CD4-positive, alpha-beta T cell (primary cell): ENCODE measurements around the gene GSS. TPM values are rescaled to one million over a fixed set of nuclear protein-coding genes. Genes with fewer than 3 reads are reported as not detected.

Experiments
- ATAC-seq: fragments of 200-7000 bp; cut with Tn5 transposase; one replicate; pipeline ENCODE4 v1.10.0; 2022; ENCODE audit warnings: mild to moderate bottlenecking; ENCODE audit not compliant: poor library complexity
- CTCF ChIA-PET: fragments of 350-600 bp; sonication (Branson Sonifier 250); formaldehyde crosslinking; loops from one replicate; lab custom pipeline; 2021; ENCODE audit warnings: antibody characterized with exemption, inconsistent platforms; lab: Charles Lee
- POLR2A ChIA-PET: fragments of 350-600 bp; sonication (Branson Sonifier 250); formaldehyde crosslinking; loops from one replicate; lab custom pipeline; 2021; ENCODE audit warnings: antibody characterized with exemption, inconsistent platforms; lab: Charles Lee
- DNase-seq, 14 experiments: peaks; one replicate each; pipeline ENCODE4 v3.0.0-alpha.2; 2013 to 2020; ENCODE audit warnings: mixed read lengths in 2 of 14
- H3K27ac ChIP-seq, 2 donors: one replicate each; pipeline versions ENCODE4 v1.5.1 to v1.7.0; 2013; ENCODE audit warnings: low read length in 2 of 2, low read depth in 1 of 2, mild to moderate bottlenecking in 1 of 2
- H3K27me3 ChIP-seq, 2 experiments: 1 replicate in 1 of 2; 2 replicates in 1 of 2; pipeline versions ENCODE4 v1.6.1 to v1.7.0; 2013; ENCODE audit warnings: low read length in 2 of 2, control low read depth in 1 of 2, mild to moderate bottlenecking in 1 of 2, moderate library complexity in 1 of 2; ENCODE audit not compliant: insufficient read depth in 2 of 2, control insufficient read depth in 1 of 2
- H3K36me3 ChIP-seq: one replicate; pipeline ENCODE4 v1.6.1; 2013; ENCODE audit warnings: low read length, control low read depth; ENCODE audit not compliant: insufficient read depth
- H3K4me1 ChIP-seq: one replicate; pipeline ENCODE4 v1.6.1; 2013; ENCODE audit warnings: low read length, control low read depth; ENCODE audit not compliant: insufficient read depth
- H3K4me3 ChIP-seq: one replicate; pipeline ENCODE4 v1.5.1; 2013; ENCODE audit warnings: mild to moderate bottlenecking, low read length, moderate library complexity
- H3K9me3 ChIP-seq, 2 experiments: 1 replicate in 1 of 2; 2 replicates in 1 of 2; pipeline versions ENCODE4 v1.6.1 to v1.7.0; 2013; ENCODE audit warnings: low read length in 2 of 2, mild to moderate bottlenecking in 2 of 2, control low read depth in 1 of 2, moderate library complexity in 1 of 2; ENCODE audit not compliant: control insufficient read depth in 1 of 2, insufficient read depth in 1 of 2
- H3K27ac Mint-ChIP-seq: one replicate; pipeline ENCODE4 v1.8.0; 2020; ENCODE audit warnings: mixed read lengths
- H3K27me3 Mint-ChIP-seq: one replicate; pipeline ENCODE4 v1.8.0; 2021; ENCODE audit warnings: mixed read lengths
- H3K36me3 Mint-ChIP-seq: one replicate; pipeline ENCODE4 v1.8.0; 2021; ENCODE audit warnings: low read depth, mixed read lengths
- H3K4me1 Mint-ChIP-seq: one replicate; pipeline ENCODE4 v1.8.0; 2021; ENCODE audit warnings: low read depth, mixed read lengths
- H3K4me3 Mint-ChIP-seq: one replicate; pipeline ENCODE4 v1.8.0; 2020; ENCODE audit warnings: mild to moderate bottlenecking, mixed read lengths
- H3K9me3 Mint-ChIP-seq: one replicate; pipeline ENCODE4 v1.8.0; 2020; ENCODE audit warnings: mixed read lengths
- intact Hi-C, 2 experiments: fragments of 100-400 bp; cut with DNase I in 1 of 2; cut with micrococcal nuclease in 1 of 2; formaldehyde crosslinking; loops; one replicate each; pipeline versions ENCODE4 v1.15.1 to v1.9.0; 2023 to 2025; cut with DNase I, micrococcal nuclease
- total RNA-seq, 174 experiments: library from RNA in 2 of 174; stranded (reverse) in 2 of 174; gene quantifications; one replicate each; pipeline ENCODE4 v1.2.3 and lab custom pipeline; 2021 to 2026
- TF ChIP-seq, protein P1 (sequence below): fragments of 200-600 bp; IDR thresholded peaks from one replicate; pipeline ENCODE4 v1.8.0; 2022; ENCODE audit warnings: antibody characterized with exemption, mild to moderate bottlenecking

The GSS gene
- total RNA-seq, 2 experiments from 2014 or later, result 24.3 to 24.7 TPM

DNA sequence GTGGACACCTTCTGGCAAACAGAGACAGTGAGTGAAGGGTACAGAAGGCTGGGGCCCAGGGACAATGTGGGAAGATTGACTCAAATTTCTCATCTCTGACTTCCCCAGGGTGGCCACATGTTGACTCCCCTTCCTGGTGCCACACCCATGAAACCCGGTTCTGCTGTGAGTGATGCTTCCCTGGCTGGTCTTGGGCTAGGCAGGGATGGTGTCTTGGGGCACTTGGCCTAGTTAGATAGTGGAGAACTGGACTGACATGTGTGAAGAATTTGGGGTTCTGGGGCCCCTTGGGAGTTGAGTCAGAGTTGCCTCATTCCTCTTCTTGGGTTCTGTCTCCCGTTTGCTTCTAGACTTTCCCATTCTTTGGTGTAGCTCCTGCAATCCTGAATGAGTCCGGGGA lies 34.2 kb downstream of the GSS start:
- no peaks in the 10 kb centered on the region for H3K9me3 ChIP-seq
- H3K36me3 ChIP-seq, result peaks cover 32% of the 10 kb centered on the region
- H3K36me3 Mint-ChIP-seq, result peaks cover 35% of the 10 kb centered on the region
- DNase-seq (no peak), ATAC-seq (no peak)
- no peaks in the 10 kb centered on the region for H3K27me3 Mint-ChIP-seq
- H3K4me3 Mint-ChIP-seq, result no peak overlapping the region
- peaks cover 16% of the 10 kb centered on the region for H3K4me1 ChIP-seq
- H3K4me1 Mint-ChIP-seq, result peaks cover 21% of the 10 kb centered on the region
- H3K9me3 Mint-ChIP-seq, result no peaks in the 10 kb centered on the region
- ChIA-PET POLR2A (no interaction called here), CTCF (no interaction called here)
- H3K27ac Mint-ChIP-seq, result no peak overlapping the region
- intact Hi-C loops, result no loop called here
- TF ChIP-seq, protein P1, sequence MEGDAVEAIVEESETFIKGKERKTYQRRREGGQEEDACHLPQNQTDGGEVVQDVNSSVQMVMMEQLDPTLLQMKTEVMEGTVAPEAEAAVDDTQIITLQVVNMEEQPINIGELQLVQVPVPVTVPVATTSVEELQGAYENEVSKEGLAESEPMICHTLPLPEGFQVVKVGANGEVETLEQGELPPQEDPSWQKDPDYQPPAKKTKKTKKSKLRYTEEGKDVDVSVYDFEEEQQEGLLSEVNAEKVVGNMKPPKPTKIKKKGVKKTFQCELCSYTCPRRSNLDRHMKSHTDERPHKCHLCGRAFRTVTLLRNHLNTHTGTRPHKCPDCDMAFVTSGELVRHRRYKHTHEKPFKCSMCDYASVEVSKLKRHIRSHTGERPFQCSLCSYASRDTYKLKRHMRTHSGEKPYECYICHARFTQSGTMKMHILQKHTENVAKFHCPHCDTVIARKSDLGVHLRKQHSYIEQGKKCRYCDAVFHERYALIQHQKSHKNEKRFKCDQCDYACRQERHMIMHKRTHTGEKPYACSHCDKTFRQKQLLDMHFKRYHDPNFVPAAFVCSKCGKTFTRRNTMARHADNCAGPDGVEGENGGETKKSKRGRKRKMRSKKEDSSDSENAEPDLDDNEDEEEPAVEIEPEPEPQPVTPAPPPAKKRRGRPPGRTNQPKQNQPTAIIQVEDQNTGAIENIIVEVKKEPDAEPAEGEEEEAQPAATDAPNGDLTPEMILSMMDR, result no peak
- no peak overlapping the region for H3K4me3 ChIP-seq
- H3K27ac ChIP-seq, result no peak overlapping the region
- no peaks in the 10 kb centered on the region for H3K27me3 ChIP-seq

DNA sequence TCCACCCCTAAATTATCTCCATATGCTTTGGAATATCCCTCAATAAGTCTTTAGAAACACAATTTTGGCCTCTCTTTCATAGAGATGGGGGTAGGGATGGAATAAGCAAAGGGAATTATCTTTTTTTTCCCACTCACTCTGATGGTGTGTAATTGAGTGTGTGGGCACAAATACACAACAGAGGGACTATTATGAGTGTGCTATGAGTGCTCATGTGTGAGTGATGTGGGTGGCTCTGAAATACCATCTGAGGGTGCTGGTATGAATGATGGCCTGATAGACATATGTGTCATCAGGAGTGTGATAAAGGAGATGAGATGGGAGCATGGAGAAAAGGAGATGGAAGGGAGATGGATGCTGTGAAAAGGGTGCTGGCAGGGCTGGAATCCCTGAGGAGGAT lies 35.6 kb downstream of the GSS start:
- H3K27ac Mint-ChIP-seq, result no peak overlapping the region
- ATAC-seq (no peak), DNase-seq (no peak)
- no peaks in the 10 kb centered on the region for H3K9me3 Mint-ChIP-seq
- POLR2A ChIA-PET, result no interaction called here
- CTCF ChIA-PET, result no interaction called here
- TF ChIP-seq, protein P1, result no peak
- no peak overlapping the region for H3K27ac ChIP-seq
- peaks cover 21% of the 10 kb centered on the region for H3K4me1 Mint-ChIP-seq
- H3K4me3 Mint-ChIP-seq, result no peak overlapping the region
- H3K27me3 ChIP-seq, result no peaks in the 10 kb centered on the region
- H3K27me3 Mint-ChIP-seq, result no peaks in the 10 kb centered on the region
- H3K36me3 Mint-ChIP-seq, result peaks cover 22% of the 10 kb centered on the region
- intact Hi-C loops, result no loop called here
- H3K36me3 ChIP-seq, result peaks cover 21% of the 10 kb centered on the region
- H3K9me3 ChIP-seq, result no peaks in the 10 kb centered on the region
- H3K4me1 ChIP-seq, result peaks cover 12% of the 10 kb centered on the region
- H3K4me3 ChIP-seq, result no peak overlapping the region

DNA sequence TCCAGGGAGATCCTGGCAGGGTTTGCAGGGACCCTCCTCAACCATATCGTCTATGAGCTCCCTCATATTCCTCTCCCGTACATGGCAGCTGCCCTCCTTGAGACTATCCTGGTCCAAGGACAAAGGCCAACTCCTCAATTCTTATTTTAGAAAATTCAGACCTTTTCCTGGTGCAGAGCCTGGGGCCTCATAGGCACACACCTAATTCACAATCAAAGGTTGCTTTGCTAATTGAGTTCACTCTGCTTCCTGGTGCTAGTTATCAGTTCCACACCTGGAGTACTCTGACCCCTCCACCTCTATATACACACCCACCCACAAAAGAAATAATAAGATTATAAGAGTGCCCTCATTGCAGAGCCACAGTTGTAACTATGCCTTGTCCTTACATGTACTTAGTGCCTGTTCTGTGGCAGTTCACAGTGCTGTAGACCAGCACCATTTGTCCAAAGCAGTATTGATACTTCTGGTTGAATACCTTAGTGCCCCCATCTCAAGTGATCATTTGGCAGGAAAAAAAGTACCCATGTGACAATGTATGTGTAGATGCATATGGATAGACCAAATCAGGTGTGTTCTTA lies 38.7 kb downstream of the GSS start:
- peaks cover 21% of the 10 kb centered on the region for H3K4me1 Mint-ChIP-seq
- Histone ChIP-seq H3K36me3 (peaks cover 9% of the 10 kb centered on the region), H3K4me1 (peaks cover 12% of the 10 kb centered on the region), H3K4me3 (no peak overlapping the region), H3K27ac (no peak overlapping the region), H3K9me3 (no peaks in the 10 kb centered on the region), H3K27me3 (no peaks in the 10 kb centered on the region)
- H3K4me3 Mint-ChIP-seq, result no peak overlapping the region
- TF ChIP-seq, protein P1, result no peak
- H3K36me3 Mint-ChIP-seq, result peaks cover 24% of the 10 kb centered on the region
- ATAC-seq (no peak), DNase-seq (no peak)
- H3K27ac Mint-ChIP-seq, result no peak overlapping the region
- no peaks in the 10 kb centered on the region for H3K9me3 Mint-ChIP-seq
- intact Hi-C loops, result no loop called here
- CTCF ChIA-PET, result interaction anchor here (1.3 kb wide), 1 partner anchor 36 kb away, joined by 4 read pairs; no protein-coding TSS in a partner anchor
- H3K27me3 Mint-ChIP-seq, result no peaks in the 10 kb centered on the region
- POLR2A ChIA-PET, result no interaction called here
